SK-N-SH (cell line): ENCODE data around the gene TRAF4. TPM values are rescaled to one million over a fixed set of nuclear protein-coding genes. Genes with fewer than 3 reads are reported as not detected.

Experiments
- CTCF ChIA-PET: fragments of 300-600, 350-600 bp; formaldehyde crosslinking; extraction: SDS; loops from one replicate; lab custom pipeline; 2021; lab: Yijun Ruan, JAX
- POLR2A ChIA-PET: fragments of 350-600 bp; sonication (Branson Sonifier 250); formaldehyde crosslinking; extraction: SDS; loops from one replicate; lab custom pipeline; 2020; ENCODE audit warnings: antibody characterized with exemption, inconsistent platforms; lab: Yijun Ruan, JAX
- DNase-seq: peaks from one replicate; pipeline ENCODE4 v3.0.0; 2012
- H2AFZ ChIP-seq: fragments of 200-600 bp; sonication (generic); 2 replicates; pipeline ENCODE4 v1.8.1; 2016; ENCODE audit warnings: antibody characterized with exemption, mild to moderate bottlenecking, low read depth
- H3F3A ChIP-seq: fragments of 200-600 bp; sonication (generic); replicated peaks from 2 replicates; pipeline ENCODE3; 2016; ENCODE audit warnings: antibody characterized with exemption, mild to moderate bottlenecking; ENCODE audit not compliant: insufficient read depth
- H3K27ac ChIP-seq, 2 experiments: fragments of 200-500 bp in 1 of 2; fragments of 200-600 bp in 1 of 2; sonication (Bioruptor generic) in 1 of 2; sonication (generic), shearing (Covaris generic) in 1 of 2; 2 replicates each; pipeline versions ENCODE4 v1.5.1 to v1.6.1; 2014 to 2016; ENCODE audit warnings: low read depth in 2 of 2, inconsistent platforms in 1 of 2, low read length in 1 of 2, mild to moderate bottlenecking in 1 of 2, mixed read lengths in 1 of 2
- H3K27me3 ChIP-seq: fragments of 200-600 bp; sonication (generic), shearing (Covaris generic); 2 replicates; pipeline ENCODE4 v1.6.1; 2016; ENCODE audit warnings: mixed run types; ENCODE audit not compliant: insufficient read depth
- H3K36me3 ChIP-seq, 2 experiments: fragments of 200-500 bp in 1 of 2; fragments of 200-600 bp in 1 of 2; sonication (Bioruptor generic) in 1 of 2; sonication (generic) in 1 of 2; replicated peaks in 1 of 2; 2 replicates each; pipeline versions ENCODE3 to v1.5.1; 2014 to 2016; ENCODE audit warnings: low read length in 1 of 2, mild to moderate bottlenecking in 1 of 2; ENCODE audit not compliant: insufficient read depth in 2 of 2, control insufficient read depth in 1 of 2
- H3K4me1 ChIP-seq, 2 experiments: fragments of 200-500 bp in 1 of 2; fragments of 200-600 bp in 1 of 2; sonication (Bioruptor generic) in 1 of 2; sonication (generic), shearing (Covaris generic) in 1 of 2; 2 replicates each; pipeline versions ENCODE4 v1.5.1 to v1.6.1; 2014 to 2016; ENCODE audit warnings: low read depth in 1 of 2, low read length in 1 of 2, mixed run types in 1 of 2; ENCODE audit not compliant: insufficient read depth in 2 of 2, control insufficient read depth in 1 of 2
- H3K4me2 ChIP-seq: fragments of 200-600 bp; sonication (generic), shearing (Covaris generic); 2 replicates; pipeline ENCODE4 v1.6.1; 2017; ENCODE audit warnings: mixed run types
- H3K4me3 ChIP-seq, 2 experiments: fragments of 200-500 bp in 1 of 2; fragments of 200-600 bp in 1 of 2; sonication (Bioruptor generic) in 1 of 2; sonication (generic), shearing (Covaris generic) in 1 of 2; 2 replicates each; pipeline versions ENCODE4 v1.5.1 to v1.8.1; 2014 to 2016; ENCODE audit warnings: low read depth in 2 of 2, inconsistent platforms in 1 of 2, low read length in 1 of 2, mild to moderate bottlenecking in 1 of 2, mixed read lengths in 1 of 2, moderate library complexity in 1 of 2
- H3K79me2 ChIP-seq: fragments of 200-600 bp; sonication (generic); 2 replicates; pipeline ENCODE4 v1.8.1; 2017; ENCODE audit warnings: mild to moderate bottlenecking; ENCODE audit not compliant: insufficient read depth
- H3K9ac ChIP-seq: fragments of 200-600 bp; sonication (generic); 2 replicates; pipeline ENCODE4 v1.6.1; 2017; ENCODE audit warnings: mixed run types
- H3K9me2 ChIP-seq: fragments of 200-600 bp; sonication (generic); 2 replicates; pipeline ENCODE4 v1.6.1; 2017; ENCODE audit warnings: mixed run types
- H3K9me3 ChIP-seq: fragments of 200-600 bp; sonication (generic); 2 replicates; pipeline ENCODE4 v1.6.1; 2017; ENCODE audit warnings: mixed run types, mild to moderate bottlenecking, moderate library complexity
- H4K20me1 ChIP-seq: fragments of 200-600 bp; sonication (generic); 2 replicates; pipeline ENCODE4 v1.6.1; 2017; ENCODE audit warnings: mild to moderate bottlenecking, mixed run types; ENCODE audit not compliant: insufficient read depth
- CHD2 ChIP-seq: fragments of 150-350 bp; IDR thresholded peaks from 2 replicates; pipeline ENCODE4 v1.6.1; 2018; ENCODE audit warnings: low read length; ENCODE audit not compliant: partially characterized antibody
- EZH2phosphoT487 ChIP-seq: fragments of 200-600 bp; sonication (generic); IDR thresholded peaks from 2 replicates; pipeline ENCODE4 v1.6.1; 2017; ENCODE audit warnings: low read depth, mixed run types, mild to moderate bottlenecking, antibody characterized with exemption, moderate library complexity, borderline replicate concordance
- FOSL2 ChIP-seq: IDR thresholded peaks from 2 replicates; pipeline ENCODE4 v1.4.0; 2012; ENCODE audit warnings: low read depth, mild to moderate bottlenecking, moderate library complexity, borderline replicate concordance
- FOXM1 ChIP-seq: IDR thresholded peaks from 2 replicates; pipeline ENCODE4 v1.4.0; 2012; ENCODE audit warnings: low read depth, mild to moderate bottlenecking
- JUND ChIP-seq: IDR thresholded peaks from 2 replicates; pipeline ENCODE4 v1.4.0; 2012
- POLR2AphosphoS5 ChIP-seq: IDR thresholded peaks from 2 replicates; pipeline ENCODE4 v1.6.1; 2012; ENCODE audit warnings: low read depth, low read length
- RCOR1 ChIP-seq: fragments of 150-350 bp; IDR thresholded peaks from 2 replicates; pipeline ENCODE4 v1.6.1; 2017; ENCODE audit warnings: antibody characterized with exemption, low read length
- RFX5 ChIP-seq: IDR thresholded peaks from 2 replicates; pipeline ENCODE4 v1.6.1; 2012; ENCODE audit warnings: mild to moderate bottlenecking, improper control_type of control experiment, low read length
- RXRA ChIP-seq: IDR thresholded peaks from 2 replicates; pipeline ENCODE4 v1.4.0; 2012; ENCODE audit warnings: low read depth, mild to moderate bottlenecking, borderline replicate concordance
- SIN3A ChIP-seq: IDR thresholded peaks from 2 replicates; pipeline ENCODE4 v1.6.1; 2012; ENCODE audit warnings: low read depth, mild to moderate bottlenecking, low read length, moderate library complexity, borderline replicate concordance
- TAF1 ChIP-seq: IDR thresholded peaks from 2 replicates; pipeline ENCODE4 v1.6.1; 2012; ENCODE audit warnings: low read depth, mild to moderate bottlenecking, low read length, moderate library complexity, borderline replicate concordance
- WGBS: methylation state at CpG from one replicate; pipeline ENCODE4 v1.1.6; 2017; ENCODE audit warnings: low lambda C conversion rate; 5-methylcytosine and 5-hydroxymethylcytosine counted together
- polyA plus RNA-seq, 3 experiments: library from polyadenylated mRNA; depleted of rRNA; stranded (reverse); fragments of >200 nt; gene quantifications; 2 replicates each; pipeline ENCODE4 v1.2.3, GENCODE V29; 2012
- TF ChIP-seq, protein P1 (sequence below): IDR thresholded peaks from 2 replicates; pipeline ENCODE4 v1.4.0; 2012; ENCODE audit warnings: low read depth
- TF ChIP-seq, protein P2 (sequence below): fragments of 150-350 bp; IDR thresholded peaks from 2 replicates; pipeline ENCODE4 v1.6.1; 2016; ENCODE audit warnings: mild to moderate bottlenecking, low read depth, low read length
- TF ChIP-seq, protein P3 (sequence below): IDR thresholded peaks from 2 replicates; pipeline ENCODE4 v1.4.0; 2012; ENCODE audit warnings: low read depth, borderline replicate concordance
- TF ChIP-seq, protein P4 (sequence below): IDR thresholded peaks from 2 replicates; pipeline ENCODE4; 2012
- TF ChIP-seq, protein P5 (sequence below): IDR thresholded peaks from 2 replicates; pipeline ENCODE4 v1.6.1; 2012; ENCODE audit warnings: mild to moderate bottlenecking, low read depth, low read length, moderate library complexity

TRAF4 gene
- polyA plus RNA-seq, 1 of the 3 experiments (the other 2 are of a cell fraction): 95.7 TPM

DNA sequence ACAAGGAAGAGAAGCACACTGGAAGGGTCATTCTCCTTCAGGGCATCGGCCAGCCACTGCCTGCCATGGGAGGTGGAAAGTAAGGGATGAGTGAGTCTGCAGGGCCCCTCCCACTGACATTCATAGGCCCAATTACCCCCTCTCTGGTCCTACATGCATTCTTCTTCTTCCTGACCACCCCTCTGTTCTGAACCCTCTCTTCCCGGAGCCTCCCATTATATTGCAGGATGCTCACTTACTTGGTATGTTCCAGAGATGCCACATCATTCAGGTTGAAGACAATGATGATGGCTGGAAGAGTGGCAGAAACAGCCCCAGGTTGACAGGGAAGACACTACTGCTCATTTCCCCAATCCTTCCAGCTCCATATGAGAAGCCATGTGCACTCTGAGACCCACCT is 28.6 kb upstream of the TRAF4 start:
- no peak overlapping the region for H3K4me3 ChIP-seq

DNA sequence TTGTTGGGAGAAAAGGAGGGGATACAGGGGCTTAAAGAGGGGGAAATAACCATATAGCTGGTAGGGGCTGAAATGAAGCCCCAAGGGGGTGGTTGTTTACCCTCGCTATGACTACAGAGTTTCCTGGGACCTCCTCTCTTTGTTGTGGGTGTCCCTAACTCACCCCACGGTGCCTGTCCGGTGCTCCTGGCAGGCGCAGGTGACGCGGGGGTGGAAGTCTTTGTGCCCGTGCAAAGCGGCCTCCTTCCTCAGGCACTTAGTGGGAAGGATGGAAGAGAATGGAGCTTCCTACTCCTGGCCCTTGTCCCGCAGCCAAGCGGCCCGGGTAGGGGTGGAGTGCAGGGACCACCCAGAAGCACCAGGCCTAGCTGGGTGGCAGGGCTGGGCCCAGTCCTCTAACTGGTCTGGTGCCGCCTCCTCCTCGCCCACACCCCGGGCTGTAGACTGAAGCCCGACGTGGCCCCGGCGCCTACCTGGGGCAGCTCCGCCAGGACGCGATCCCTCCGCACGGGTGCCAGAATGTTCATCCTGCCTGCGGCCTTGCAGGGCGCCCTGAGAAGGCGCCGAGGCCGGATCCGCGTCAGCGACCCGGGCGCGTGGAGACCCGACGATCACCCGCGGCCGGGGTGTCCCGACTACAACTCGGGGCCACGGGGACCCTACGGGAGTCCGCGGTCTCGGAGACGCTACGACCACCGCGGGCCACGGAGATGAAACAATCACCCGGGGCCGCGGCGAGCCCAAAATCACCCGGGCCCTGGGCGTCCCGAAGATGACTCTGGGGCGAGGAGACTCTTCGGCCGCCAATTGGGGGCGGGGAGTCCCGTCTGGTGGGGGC is 26.9 kb upstream of the TRAF4 start:
- no peak overlapping the region for H3K9ac ChIP-seq
- no peak overlapping the region for H3K27ac ChIP-seq
- no peaks in the 10 kb centered on the region for H3K9me2 ChIP-seq
- H3K36me3 ChIP-seq: peaks cover 9 to 18% of the 10 kb centered on the region in 2 experiments
- H3K4me1 ChIP-seq: peaks cover 0 to 5% of the 10 kb centered on the region in 2 experiments; a peak in 2 of 4 replicates
- peaks cover 28% of the 10 kb centered on the region for H3F3A ChIP-seq
- CTCF ChIA-PET: interaction anchor here (1.5 kb wide), 2 partner anchors 9 to 47 kb away, joined by 3 to 12 read pairs; partner anchors contain the start of gene TLCD1
- no peaks in the 10 kb centered on the region for H3K9me3 ChIP-seq
- H3K27me3 ChIP-seq: no peaks in the 10 kb centered on the region
- POLR2A ChIA-PET: no interaction called here
- 85% methylated on average over 49 of the region's 63 CpGs for WGBS
- H4K20me1 ChIP-seq: peaks cover 13% of the 10 kb centered on the region
- H2AFZ ChIP-seq: no peak overlapping the region
- DNase-seq: no peak
- H3K4me2 ChIP-seq: no peak overlapping the region
- H3K4me3 ChIP-seq: no peak overlapping the region
- H3K79me2 ChIP-seq: peaks cover 23% of the 10 kb centered on the region
- TF ChIP-seq, protein P1, sequence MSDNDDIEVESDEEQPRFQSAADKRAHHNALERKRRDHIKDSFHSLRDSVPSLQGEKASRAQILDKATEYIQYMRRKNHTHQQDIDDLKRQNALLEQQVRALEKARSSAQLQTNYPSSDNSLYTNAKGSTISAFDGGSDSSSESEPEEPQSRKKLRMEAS: no peak
- TF ChIP-seq JUND (no peak), RXRA (no peak), SIN3A (no peak), RFX5 (no peak), FOXM1 (no peak), EZH2phosphoT487 (no peak), TAF1 (no peak)
- TF ChIP-seq, protein P2, sequence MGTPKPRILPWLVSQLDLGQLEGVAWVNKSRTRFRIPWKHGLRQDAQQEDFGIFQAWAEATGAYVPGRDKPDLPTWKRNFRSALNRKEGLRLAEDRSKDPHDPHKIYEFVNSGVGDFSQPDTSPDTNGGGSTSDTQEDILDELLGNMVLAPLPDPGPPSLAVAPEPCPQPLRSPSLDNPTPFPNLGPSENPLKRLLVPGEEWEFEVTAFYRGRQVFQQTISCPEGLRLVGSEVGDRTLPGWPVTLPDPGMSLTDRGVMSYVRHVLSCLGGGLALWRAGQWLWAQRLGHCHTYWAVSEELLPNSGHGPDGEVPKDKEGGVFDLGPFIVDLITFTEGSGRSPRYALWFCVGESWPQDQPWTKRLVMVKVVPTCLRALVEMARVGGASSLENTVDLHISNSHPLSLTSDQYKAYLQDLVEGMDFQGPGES: no peak
- TF ChIP-seq, protein P3, sequence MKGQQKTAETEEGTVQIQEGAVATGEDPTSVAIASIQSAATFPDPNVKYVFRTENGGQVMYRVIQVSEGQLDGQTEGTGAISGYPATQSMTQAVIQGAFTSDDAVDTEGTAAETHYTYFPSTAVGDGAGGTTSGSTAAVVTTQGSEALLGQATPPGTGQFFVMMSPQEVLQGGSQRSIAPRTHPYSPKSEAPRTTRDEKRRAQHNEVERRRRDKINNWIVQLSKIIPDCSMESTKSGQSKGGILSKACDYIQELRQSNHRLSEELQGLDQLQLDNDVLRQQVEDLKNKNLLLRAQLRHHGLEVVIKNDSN: no peak

More for the DNA sequence above, 28.6 kb upstream of the TRAF4 start:
- DNase-seq: no peak
- Histone ChIP-seq H3K4me1 (peaks cover 0 to 2% of the 10 kb centered on the region in 2 experiments; a peak in 2 of 4 replicates), H3K36me3 (peaks cover 0 to under 1% of the 10 kb centered on the region in 2 experiments), H4K20me1 (no peaks in the 10 kb centered on the region), H3F3A (peaks cover 19% of the 10 kb centered on the region), H3K4me2 (no peak overlapping the region), H3K9me3 (no peaks in the 10 kb centered on the region), H3K9me2 (no peaks in the 10 kb centered on the region), H3K27me3 (no peaks in the 10 kb centered on the region), H2AFZ (no peak overlapping the region), H3K9ac (no peak overlapping the region), H3K27ac (no peak overlapping the region), H3K79me2 (peaks cover 5% of the 10 kb centered on the region)
- POLR2A ChIA-PET: no interaction called here
- CTCF ChIA-PET: interaction anchor here (0.9 to 1.5 kb wide), 2 partner anchors 35 to 48 kb away, joined by 3 to 4 read pairs; no protein-coding TSS in a partner anchor
- 69% methylated on average over 1 of the region's 2 CpGs for WGBS
- TF ChIP-seq CHD2 (no peak), POLR2AphosphoS5 (no peak), JUND (no peak), EZH2phosphoT487 (no peak), FOSL2 (no peak), RCOR1 (no peak)
- TF ChIP-seq, protein P4, sequence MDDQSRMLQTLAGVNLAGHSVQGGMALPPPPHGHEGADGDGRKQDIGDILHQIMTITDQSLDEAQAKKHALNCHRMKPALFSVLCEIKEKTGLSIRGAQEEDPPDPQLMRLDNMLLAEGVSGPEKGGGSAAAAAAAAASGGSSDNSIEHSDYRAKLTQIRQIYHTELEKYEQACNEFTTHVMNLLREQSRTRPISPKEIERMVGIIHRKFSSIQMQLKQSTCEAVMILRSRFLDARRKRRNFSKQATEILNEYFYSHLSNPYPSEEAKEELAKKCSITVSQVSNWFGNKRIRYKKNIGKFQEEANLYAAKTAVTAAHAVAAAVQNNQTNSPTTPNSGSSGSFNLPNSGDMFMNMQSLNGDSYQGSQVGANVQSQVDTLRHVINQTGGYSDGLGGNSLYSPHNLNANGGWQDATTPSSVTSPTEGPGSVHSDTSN: no peak
- TF ChIP-seq, protein P5, sequence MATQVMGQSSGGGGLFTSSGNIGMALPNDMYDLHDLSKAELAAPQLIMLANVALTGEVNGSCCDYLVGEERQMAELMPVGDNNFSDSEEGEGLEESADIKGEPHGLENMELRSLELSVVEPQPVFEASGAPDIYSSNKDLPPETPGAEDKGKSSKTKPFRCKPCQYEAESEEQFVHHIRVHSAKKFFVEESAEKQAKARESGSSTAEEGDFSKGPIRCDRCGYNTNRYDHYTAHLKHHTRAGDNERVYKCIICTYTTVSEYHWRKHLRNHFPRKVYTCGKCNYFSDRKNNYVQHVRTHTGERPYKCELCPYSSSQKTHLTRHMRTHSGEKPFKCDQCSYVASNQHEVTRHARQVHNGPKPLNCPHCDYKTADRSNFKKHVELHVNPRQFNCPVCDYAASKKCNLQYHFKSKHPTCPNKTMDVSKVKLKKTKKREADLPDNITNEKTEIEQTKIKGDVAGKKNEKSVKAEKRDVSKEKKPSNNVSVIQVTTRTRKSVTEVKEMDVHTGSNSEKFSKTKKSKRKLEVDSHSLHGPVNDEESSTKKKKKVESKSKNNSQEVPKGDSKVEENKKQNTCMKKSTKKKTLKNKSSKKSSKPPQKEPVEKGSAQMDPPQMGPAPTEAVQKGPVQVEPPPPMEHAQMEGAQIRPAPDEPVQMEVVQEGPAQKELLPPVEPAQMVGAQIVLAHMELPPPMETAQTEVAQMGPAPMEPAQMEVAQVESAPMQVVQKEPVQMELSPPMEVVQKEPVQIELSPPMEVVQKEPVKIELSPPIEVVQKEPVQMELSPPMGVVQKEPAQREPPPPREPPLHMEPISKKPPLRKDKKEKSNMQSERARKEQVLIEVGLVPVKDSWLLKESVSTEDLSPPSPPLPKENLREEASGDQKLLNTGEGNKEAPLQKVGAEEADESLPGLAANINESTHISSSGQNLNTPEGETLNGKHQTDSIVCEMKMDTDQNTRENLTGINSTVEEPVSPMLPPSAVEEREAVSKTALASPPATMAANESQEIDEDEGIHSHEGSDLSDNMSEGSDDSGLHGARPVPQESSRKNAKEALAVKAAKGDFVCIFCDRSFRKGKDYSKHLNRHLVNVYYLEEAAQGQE: no peak
- TF ChIP-seq, protein P1: no peak
